Endothelial cell of umbilical vein (primary cell): ENCODE results near the gene ZSWIM4.

Experiments
- POLR2A ChIP-seq: IDR thresholded peaks from 2 replicates; pipeline ENCODE4 v1.6.1; 2012; ENCODE audit warnings: low read depth, mild to moderate bottlenecking, control low read depth, low read length
- POLR2AphosphoS5 ChIP-seq: IDR thresholded peaks from 2 replicates; pipeline ENCODE4 v1.6.1; 2012; ENCODE audit warnings: low read depth, mild to moderate bottlenecking, control low read depth, low read length, moderate library complexity; ENCODE audit not compliant: insufficient read depth
- TF ChIP-seq, protein P1 (sequence below), 2 donors: IDR thresholded peaks; 1 replicate in 1 of 2; 2 replicates in 1 of 2; pipeline ENCODE4 v1.5.1; 2011; ENCODE audit warnings: low read length in 2 of 2, mild to moderate bottlenecking in 2 of 2, moderate library complexity in 2 of 2, control low read depth in 1 of 2, inconsistent platforms in 1 of 2, low read depth in 1 of 2; ENCODE audit not compliant: insufficient read depth in 1 of 2; ENCODE audit errors: extremely low read depth in 1 of 2

DNA sequence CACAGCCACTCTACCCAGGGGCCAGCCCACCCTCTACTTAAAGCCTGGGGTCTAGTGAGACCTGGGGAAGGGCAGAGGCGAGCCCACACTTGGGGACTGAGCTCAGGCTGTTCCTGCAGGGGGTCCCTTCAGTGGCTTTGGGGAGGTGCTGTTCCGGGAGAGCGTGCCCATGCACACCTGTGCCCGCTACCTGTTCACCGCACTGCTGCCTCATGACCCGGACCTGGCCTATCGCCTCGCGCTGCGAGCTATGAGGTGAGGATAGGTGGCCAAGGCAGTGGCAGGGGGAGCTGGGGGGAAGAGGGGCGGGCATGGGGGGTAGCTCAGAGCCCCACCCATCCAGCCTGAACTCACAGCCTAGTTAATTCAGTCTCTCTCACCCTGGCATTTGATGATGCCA is 24.0 kb downstream of the ZSWIM4 start:
- TF ChIP-seq, protein P1, sequence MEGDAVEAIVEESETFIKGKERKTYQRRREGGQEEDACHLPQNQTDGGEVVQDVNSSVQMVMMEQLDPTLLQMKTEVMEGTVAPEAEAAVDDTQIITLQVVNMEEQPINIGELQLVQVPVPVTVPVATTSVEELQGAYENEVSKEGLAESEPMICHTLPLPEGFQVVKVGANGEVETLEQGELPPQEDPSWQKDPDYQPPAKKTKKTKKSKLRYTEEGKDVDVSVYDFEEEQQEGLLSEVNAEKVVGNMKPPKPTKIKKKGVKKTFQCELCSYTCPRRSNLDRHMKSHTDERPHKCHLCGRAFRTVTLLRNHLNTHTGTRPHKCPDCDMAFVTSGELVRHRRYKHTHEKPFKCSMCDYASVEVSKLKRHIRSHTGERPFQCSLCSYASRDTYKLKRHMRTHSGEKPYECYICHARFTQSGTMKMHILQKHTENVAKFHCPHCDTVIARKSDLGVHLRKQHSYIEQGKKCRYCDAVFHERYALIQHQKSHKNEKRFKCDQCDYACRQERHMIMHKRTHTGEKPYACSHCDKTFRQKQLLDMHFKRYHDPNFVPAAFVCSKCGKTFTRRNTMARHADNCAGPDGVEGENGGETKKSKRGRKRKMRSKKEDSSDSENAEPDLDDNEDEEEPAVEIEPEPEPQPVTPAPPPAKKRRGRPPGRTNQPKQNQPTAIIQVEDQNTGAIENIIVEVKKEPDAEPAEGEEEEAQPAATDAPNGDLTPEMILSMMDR (IDR thresholded peaks at IDR 0.05; ENCODE audit: extremely low read depth in 1 of 2, insufficient read depth in 1 of 2, low read depth in 1 of 2, low read length in 2 of 2) = no peak
- TF ChIP-seq POLR2AphosphoS5 (no peak), POLR2A (no peak)
